ENCODE results near the gene SLC38A3.

Gene SLC38A3

DNA sequence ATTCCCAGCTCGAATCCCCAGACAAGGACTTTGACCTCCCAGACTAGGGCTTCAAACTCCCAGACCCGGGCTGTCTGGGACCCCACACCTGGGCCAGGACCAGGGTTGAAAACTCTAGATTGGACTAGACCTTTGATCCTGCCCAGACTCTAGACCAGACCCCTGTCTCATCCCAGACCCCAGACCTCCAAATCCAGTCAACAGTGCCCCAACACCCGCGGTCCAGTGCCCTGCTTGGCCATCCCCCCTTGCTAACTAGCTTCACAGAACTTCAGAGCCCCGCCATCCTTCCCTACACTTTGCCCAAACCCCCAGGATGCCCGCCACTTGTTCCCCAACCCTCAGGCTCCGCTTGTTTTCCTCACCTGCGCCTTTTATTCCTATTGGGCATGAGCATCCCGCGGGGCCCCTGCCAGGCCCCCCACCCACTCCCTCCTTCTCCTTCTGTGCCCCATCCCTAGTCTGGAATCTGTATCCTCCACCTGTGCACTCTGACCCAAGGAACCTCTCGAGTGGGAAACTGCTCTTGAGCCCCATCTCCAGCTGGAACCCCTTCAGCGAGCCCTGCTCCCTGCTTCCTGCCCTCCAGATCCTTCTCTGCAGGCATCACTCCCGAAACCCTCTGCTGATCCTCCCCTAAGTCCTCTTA lies 31.5 kb downstream of the SLC38A3 start:
- TF ChIP-seq, protein P1, sequence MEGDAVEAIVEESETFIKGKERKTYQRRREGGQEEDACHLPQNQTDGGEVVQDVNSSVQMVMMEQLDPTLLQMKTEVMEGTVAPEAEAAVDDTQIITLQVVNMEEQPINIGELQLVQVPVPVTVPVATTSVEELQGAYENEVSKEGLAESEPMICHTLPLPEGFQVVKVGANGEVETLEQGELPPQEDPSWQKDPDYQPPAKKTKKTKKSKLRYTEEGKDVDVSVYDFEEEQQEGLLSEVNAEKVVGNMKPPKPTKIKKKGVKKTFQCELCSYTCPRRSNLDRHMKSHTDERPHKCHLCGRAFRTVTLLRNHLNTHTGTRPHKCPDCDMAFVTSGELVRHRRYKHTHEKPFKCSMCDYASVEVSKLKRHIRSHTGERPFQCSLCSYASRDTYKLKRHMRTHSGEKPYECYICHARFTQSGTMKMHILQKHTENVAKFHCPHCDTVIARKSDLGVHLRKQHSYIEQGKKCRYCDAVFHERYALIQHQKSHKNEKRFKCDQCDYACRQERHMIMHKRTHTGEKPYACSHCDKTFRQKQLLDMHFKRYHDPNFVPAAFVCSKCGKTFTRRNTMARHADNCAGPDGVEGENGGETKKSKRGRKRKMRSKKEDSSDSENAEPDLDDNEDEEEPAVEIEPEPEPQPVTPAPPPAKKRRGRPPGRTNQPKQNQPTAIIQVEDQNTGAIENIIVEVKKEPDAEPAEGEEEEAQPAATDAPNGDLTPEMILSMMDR (IDR thresholded peaks at IDR 0.05; ENCODE audit: extremely low read depth, missing control alignments): no peak
- DNase-seq (ENCODE audit: low spot score): no peak

DNA sequence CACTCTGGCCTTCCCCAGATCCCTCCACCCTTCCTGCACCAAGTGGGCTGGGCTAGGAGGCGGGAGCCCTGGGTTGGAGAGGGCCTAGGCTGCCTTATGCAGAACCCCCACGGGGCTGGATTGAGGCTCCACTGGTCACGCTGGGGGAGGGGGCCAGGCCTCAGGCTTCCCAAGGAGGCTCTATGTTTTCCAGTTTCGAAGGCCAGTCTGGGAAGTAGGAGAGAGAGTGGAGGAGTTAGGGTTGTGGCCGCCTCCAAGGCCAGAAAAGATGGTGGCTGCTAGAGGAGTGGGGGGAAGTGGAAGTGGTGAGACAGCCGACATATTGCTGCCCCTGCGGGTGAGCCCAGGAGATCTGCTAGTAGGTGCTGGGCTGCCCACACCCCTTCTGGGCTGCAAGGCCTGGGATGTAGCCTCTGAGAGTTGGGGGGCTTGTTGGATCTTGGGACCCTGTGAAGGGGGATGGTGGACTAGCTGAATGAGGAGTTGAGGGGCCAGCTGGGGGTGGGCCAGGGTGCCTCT lies 32.1 kb downstream of the SLC38A3 start:
- DNase-seq (ENCODE audit: low spot score): no peak
- TF ChIP-seq, protein P1 (IDR thresholded peaks at IDR 0.05; ENCODE audit: extremely low read depth, missing control alignments): no peak

DNA sequence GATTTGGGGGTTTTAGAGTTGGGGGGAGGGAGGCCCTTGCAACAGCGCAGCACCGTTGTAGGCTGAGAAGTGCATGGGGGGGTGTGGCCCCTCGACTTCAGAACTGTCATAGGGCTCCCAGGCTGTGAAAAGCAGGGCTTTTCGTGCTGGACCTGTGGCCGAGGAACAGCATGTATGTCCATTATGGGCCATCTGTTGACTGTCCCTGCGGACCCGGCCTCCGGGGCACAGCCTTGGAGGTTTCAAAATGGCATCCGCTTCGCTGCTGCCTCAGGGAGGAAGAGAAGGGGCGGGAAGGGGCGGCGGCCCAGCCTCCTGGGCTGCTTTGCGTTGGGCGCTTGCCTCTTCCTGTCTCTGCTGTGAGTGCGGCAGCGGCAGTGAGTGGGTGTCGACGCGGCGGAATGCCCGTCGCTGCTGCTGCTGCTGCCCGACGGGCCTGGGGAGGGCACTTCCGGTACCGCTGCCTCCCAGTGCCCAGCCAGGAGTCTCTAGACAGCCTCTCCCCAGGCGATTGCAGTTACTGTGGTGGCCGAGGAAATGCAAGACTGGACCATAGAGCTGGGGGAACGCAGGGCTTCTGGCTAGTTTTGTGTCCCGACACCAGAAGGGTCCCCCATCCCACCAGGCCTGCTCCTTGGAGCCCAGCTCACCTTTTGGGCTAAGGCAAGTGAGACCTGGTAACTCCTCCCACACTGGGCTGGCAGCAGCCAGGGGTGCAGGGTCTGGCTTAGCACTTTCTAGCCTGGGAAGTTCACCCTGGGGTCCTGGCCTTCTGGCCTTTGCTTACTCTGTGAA lies 32.9 kb downstream of the SLC38A3 start:
- TF ChIP-seq, protein P1 (IDR thresholded peaks at IDR 0.05; ENCODE audit: extremely low read depth, missing control alignments): no peak
- peak; percentile 88 for DNase-seq (ENCODE audit: low spot score)

DNA sequence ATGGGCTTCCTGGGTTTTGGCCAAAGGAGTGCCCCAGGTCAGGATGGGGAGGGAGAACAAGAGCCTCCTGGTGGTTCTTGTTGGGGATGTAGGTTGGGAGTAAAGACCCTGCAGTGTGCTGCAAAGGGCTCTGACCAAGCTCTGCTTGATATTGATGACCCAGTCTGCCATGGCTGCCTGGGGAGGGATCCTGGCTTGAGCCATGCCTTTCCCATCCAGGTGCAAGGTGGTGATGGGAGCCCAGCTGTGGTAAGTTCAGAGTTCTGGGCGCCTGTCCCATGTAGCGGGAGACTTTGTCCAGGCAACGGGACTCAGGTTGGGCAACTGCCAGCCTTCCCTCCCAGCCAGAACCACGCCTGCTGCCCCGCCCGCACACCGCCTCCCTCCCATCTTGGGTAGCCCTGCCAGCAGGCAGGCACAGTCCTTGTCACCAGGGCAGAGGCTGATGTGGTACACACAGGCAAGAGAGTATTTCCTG lies 33.5 kb downstream of the SLC38A3 start:
- no peak for DNase-seq (ENCODE audit: low spot score)
- TF ChIP-seq, protein P1 (IDR thresholded peaks at IDR 0.05; ENCODE audit: extremely low read depth, missing control alignments): no peak

GRCh38 chr3:50239649-50240048 lies 34.6 kb downstream of the SLC38A3 start:
- no peak for DNase-seq (ENCODE audit: low spot score)
- TF ChIP-seq, protein P1 (IDR thresholded peaks at IDR 0.05; ENCODE audit: extremely low read depth, missing control alignments): no peak

GRCh38 chr3:50241163-50241562 lies 36.1 kb downstream of the SLC38A3 start:
- TF ChIP-seq, protein P1 (IDR thresholded peaks at IDR 0.05; ENCODE audit: extremely low read depth, missing control alignments): no peak
- no peak for DNase-seq (ENCODE audit: low spot score)

Data from GM20000 (cell line).